Endothelial cell of umbilical vein (primary cell): Measurements from ENCODE around the gene GRIN3A. TPM values are rescaled to one million over a fixed set of nuclear protein-coding genes. Genes with fewer than 3 reads are reported as not detected.

Source experiments
- BruUV-seq: library from RNA; stranded (reverse); fragments of 400-500 nt; replicated peaks from 2 replicates; lab custom pipeline; 2021; lab: Mats Ljungman, UMichigan
- CTCF ChIA-PET: fragments of 300-600, 350-600 bp; sonication (Branson Sonifier 250); formaldehyde crosslinking; loops from one replicate; lab custom pipeline; 2021; ENCODE audit warnings: antibody characterized with exemption, inconsistent platforms; lab: Charles Lee
- POLR2A ChIA-PET: fragments of 300-600, 350-600 bp; sonication (Branson Sonifier 250); formaldehyde crosslinking; loops from one replicate; lab custom pipeline; 2021; ENCODE audit warnings: antibody characterized with exemption, inconsistent platforms; lab: Charles Lee
- DNase-seq: peaks from one replicate; pipeline ENCODE4 v3.0.0-alpha.2; 2011; ENCODE audit warnings: low read depth, low spot score
- FAIRE-seq: peaks from 2 replicates; lab custom pipeline; 2011; peaks lifted over from hg19 to GRCh38; lab: Jason Lieb, UNC
- H2AFZ ChIP-seq: 2 replicates; pipeline ENCODE4 v1.6.0; 2012; ENCODE audit warnings: low read depth, low read length, control low read depth, inconsistent platforms
- H3K27ac ChIP-seq: 2 replicates; pipeline ENCODE4 v1.5.1; 2011; ENCODE audit warnings: low read depth, mild to moderate bottlenecking, control low read depth, low read length, moderate library complexity; ENCODE audit not compliant: insufficient read depth
- H3K27me3 ChIP-seq, 2 experiments: 2 replicates each; pipeline versions ENCODE4 v1.6.0 to v1.6.1; 2011; ENCODE audit warnings: low read length in 2 of 2, mixed read lengths in 1 of 2; ENCODE audit not compliant: control insufficient read depth in 2 of 2, insufficient read depth in 2 of 2
- H3K36me3 ChIP-seq, 2 experiments: 2 replicates in 1 of 2; 3 replicates in 1 of 2; pipeline ENCODE4 v1.5.1; 2011; ENCODE audit warnings: low read length in 2 of 2, mild to moderate bottlenecking in 1 of 2, moderate library complexity in 1 of 2; ENCODE audit not compliant: control insufficient read depth in 2 of 2, insufficient read depth in 2 of 2; ENCODE audit errors: extremely low read depth in 1 of 2
- H3K4me1 ChIP-seq: 3 replicates; pipeline ENCODE4 v1.5.1; 2011; ENCODE audit warnings: mild to moderate bottlenecking, low read length; ENCODE audit not compliant: control insufficient read depth, insufficient read depth; ENCODE audit errors: extremely low read depth
- H3K4me2 ChIP-seq: 2 replicates; pipeline ENCODE4 v1.6.1; 2011; ENCODE audit warnings: low read length, control low read depth, mixed read lengths; ENCODE audit not compliant: insufficient read depth
- H3K4me3 ChIP-seq, 3 experiments: fragments of 200-600 bp in 1 of 3; sonication (generic), shearing (Covaris generic) in 1 of 3; replicated peaks in 1 of 3; 2 replicates each; pipeline ENCODE4 v1.5.1; 2011 to 2016; ENCODE audit warnings: control low read depth in 3 of 3, low read length in 3 of 3, mild to moderate bottlenecking in 2 of 3, inconsistent platforms in 1 of 3, low read depth in 1 of 3, moderate library complexity in 1 of 3; ENCODE audit not compliant: insufficient read depth in 1 of 3
- H3K79me2 ChIP-seq: 2 replicates; pipeline ENCODE4 v1.6.0; 2012; ENCODE audit warnings: low read length, inconsistent platforms; ENCODE audit not compliant: control insufficient read depth, insufficient read depth
- H3K9ac ChIP-seq: replicated peaks from 2 replicates; pipeline ENCODE3; 2011; ENCODE audit warnings: low read length, control low read depth; ENCODE audit not compliant: insufficient read depth; ENCODE audit errors: extremely low read depth
- H3K9me1 ChIP-seq: replicated peaks from 3 replicates; pipeline ENCODE4 v1.6.0; 2011; ENCODE audit warnings: mild to moderate bottlenecking, low read length; ENCODE audit not compliant: control insufficient read depth, insufficient read depth; ENCODE audit errors: extremely low read depth
- H3K9me3 ChIP-seq: replicated peaks from 2 replicates; pipeline ENCODE4 v1.5.1; 2012; ENCODE audit warnings: low read length, inconsistent platforms; ENCODE audit not compliant: control insufficient read depth, insufficient read depth
- H4K20me1 ChIP-seq: replicated peaks from 2 replicates; pipeline ENCODE3; 2011; ENCODE audit warnings: mild to moderate bottlenecking, low read length; ENCODE audit not compliant: control insufficient read depth, insufficient read depth; ENCODE audit errors: extremely low read depth
- CTCF ChIP-seq, 2 donors: IDR thresholded peaks; 1 replicate in 1 of 2; 2 replicates in 1 of 2; pipeline ENCODE4 v1.5.1; 2011; ENCODE audit warnings: low read length in 2 of 2, mild to moderate bottlenecking in 2 of 2, moderate library complexity in 2 of 2, control low read depth in 1 of 2, inconsistent platforms in 1 of 2, low read depth in 1 of 2; ENCODE audit not compliant: insufficient read depth in 1 of 2; ENCODE audit errors: extremely low read depth in 1 of 2
- EZH2 ChIP-seq: IDR thresholded peaks from 2 replicates; pipeline ENCODE4 v1.6.1; 2012; ENCODE audit warnings: borderline replicate concordance, low read depth, mild to moderate bottlenecking, moderate library complexity, low read length, inconsistent platforms; ENCODE audit not compliant: severe bottlenecking
- FOS ChIP-seq: IDR thresholded peaks from 2 replicates; pipeline ENCODE4 v1.6.1; 2011; ENCODE audit warnings: mild to moderate bottlenecking, low read length, moderate library complexity, borderline replicate concordance; ENCODE audit not compliant: insufficient read depth
- GATA2 ChIP-seq: IDR thresholded peaks from 2 replicates; pipeline ENCODE4 v1.7.0; 2011; ENCODE audit warnings: low read depth, mild to moderate bottlenecking, moderate library complexity, mixed read lengths, low read length; ENCODE audit not compliant: insufficient read length, insufficient read depth
- JUN ChIP-seq: IDR thresholded peaks from 2 replicates; pipeline ENCODE4 v1.6.1; 2011; ENCODE audit warnings: borderline replicate concordance, low read depth; ENCODE audit not compliant: insufficient read length, insufficient read depth
- MYC ChIP-seq: IDR thresholded peaks from one replicate; pipeline ENCODE4 v1.6.1; 2011; ENCODE audit warnings: mild to moderate bottlenecking, low read depth, low read length
- POLR2A ChIP-seq: IDR thresholded peaks from 2 replicates; pipeline ENCODE4 v1.6.1; 2012; ENCODE audit warnings: low read depth, mild to moderate bottlenecking, control low read depth, low read length
- POLR2AphosphoS5 ChIP-seq: IDR thresholded peaks from 2 replicates; pipeline ENCODE4 v1.6.1; 2012; ENCODE audit warnings: low read depth, mild to moderate bottlenecking, control low read depth, low read length, moderate library complexity; ENCODE audit not compliant: insufficient read depth
- dilution Hi-C: fragments of 300-500 bp; cut with MboI; formaldehyde crosslinking; loops from one replicate; pipeline ENCODE4 v1.15.0; 2019; ENCODE audit warnings: low sequenced_read_pairs; ENCODE audit not compliant: extremely low pct_ligation_motif_present
- intact Hi-C: fragments of 100-400 bp; cut with micrococcal nuclease; formaldehyde crosslinking; loops from one replicate; pipeline ENCODE4 v1.10.0; 2022
- polyA plus RNA-seq, 4 experiments: library from polyadenylated mRNA; depleted of rRNA in 3 of 4; stranded (reverse) in 3 of 4; unstranded in 1 of 4; fragments of >200 nt; gene quantifications; 2 replicates each; pipeline versions ENCODE4 v1.2.1 to v1.2.3, GENCODE V29; 2011 to 2012; ENCODE audit warnings: missing spikeins in 1 of 4
- total RNA-seq: library from RNA; stranded (reverse); gene quantifications from 2 replicates; pipeline ENCODE4 v1.2.3, GENCODE V29; 2021
- TF ChIP-seq, protein P1 (sequence below): IDR thresholded peaks from 2 replicates; pipeline ENCODE4 v1.6.1; 2011; ENCODE audit not compliant: insufficient read depth, insufficient read length

The GRIN3A gene
- total and polyA plus RNA-seq, 2 donors (not counting 3 experiments of a cell fraction or from before 2014, with no cell fraction given): not detected

GRCh38 chr9:101652601-101653175, 85.8 kb downstream of the GRIN3A start:
- dilution Hi-C loops: no loop called here
- no peaks in the 10 kb centered on the region for H4K20me1 ChIP-seq
- no peak for TF ChIP-seq GATA2
- TF ChIP-seq EZH2: no peak
- TF ChIP-seq POLR2AphosphoS5: no peak
- no peak for FAIRE-seq
- intact Hi-C loops: no loop called here
- DNase-seq: no peak
- H3K4me1 ChIP-seq: no peaks in the 10 kb centered on the region
- H3K79me2 ChIP-seq: no peaks in the 10 kb centered on the region
- no peak overlapping the region for H3K9ac ChIP-seq
- BruUV-seq: no TSS peak
- no peak overlapping the region for H3K27ac ChIP-seq
- no peaks in the 10 kb centered on the region for H3K27me3 ChIP-seq
- H3K4me2 ChIP-seq: no peak overlapping the region
- CTCF ChIA-PET: no interaction called here
- no peaks in the 10 kb centered on the region for H3K36me3 ChIP-seq
- no peaks in the 10 kb centered on the region for H3K9me1 ChIP-seq
- no peak overlapping the region for H3K4me3 ChIP-seq
- no peaks in the 10 kb centered on the region for H3K9me3 ChIP-seq
- H2AFZ ChIP-seq: no peak overlapping the region
- POLR2A ChIA-PET: no interaction called here

GRCh38 chr9:101650142-101650541, 88.3 kb downstream of the GRIN3A start:
- FAIRE-seq (no peak), DNase-seq (no peak)
- no peaks in the 10 kb centered on the region for H3K9me3 ChIP-seq
- no peaks in the 10 kb centered on the region for H3K27me3 ChIP-seq
- ChIA-PET POLR2A (no interaction called here), CTCF (no interaction called here)
- no peaks in the 10 kb centered on the region for H3K4me1 ChIP-seq
- TF ChIP-seq POLR2AphosphoS5 (no peak), FOS (no peak), EZH2 (no peak), POLR2A (no peak), CTCF (IDR thresholded peaks at IDR 0.05; ENCODE audit: extremely low read depth in 1 of 2, insufficient read depth in 1 of 2, low read depth in 1 of 2, low read length in 2 of 2) (no peak), GATA2 (no peak), MYC (no peak), JUN (no peak)
- TF ChIP-seq, protein P1, sequence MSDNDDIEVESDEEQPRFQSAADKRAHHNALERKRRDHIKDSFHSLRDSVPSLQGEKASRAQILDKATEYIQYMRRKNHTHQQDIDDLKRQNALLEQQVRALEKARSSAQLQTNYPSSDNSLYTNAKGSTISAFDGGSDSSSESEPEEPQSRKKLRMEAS: no peak
- no peaks in the 10 kb centered on the region for H3K9me1 ChIP-seq
- no peak overlapping the region for H3K4me3 ChIP-seq
- H2AFZ ChIP-seq: no peak overlapping the region
- intact Hi-C loops: no loop called here
- H3K36me3 ChIP-seq: no peaks in the 10 kb centered on the region
- no peak overlapping the region for H3K27ac ChIP-seq
- dilution Hi-C loops: no loop called here
- H3K4me2 ChIP-seq: no peak overlapping the region
- no peak overlapping the region for H3K9ac ChIP-seq
- H3K79me2 ChIP-seq: no peaks in the 10 kb centered on the region
- BruUV-seq: no TSS peak
- no peaks in the 10 kb centered on the region for H4K20me1 ChIP-seq
